GM12891 (cell line): ENCODE results near the gene SLC6A12.

Experiments
- DNase-seq: peaks from one replicate; pipeline ENCODE4 v3.0.0; 2011; ENCODE audit warnings: low spot score; ENCODE audit not compliant: insufficient read length
- FAIRE-seq: peaks from 2 replicates; lab custom pipeline; 2011; peaks lifted over from hg19 to GRCh38; lab: Jason Lieb, UNC
- PAX5 ChIP-seq: IDR thresholded peaks from 2 replicates; pipeline ENCODE4 v1.6.1; 2011; ENCODE audit warnings: low read length, moderate library complexity, mild to moderate bottlenecking; ENCODE audit not compliant: insufficient read depth, severe bottlenecking
- POLR2A ChIP-seq: IDR thresholded peaks from 2 replicates; pipeline ENCODE4 v1.6.1; 2011; ENCODE audit warnings: low read depth, low read length, control low read depth
- POLR2AphosphoS5 ChIP-seq: IDR thresholded peaks from 2 replicates; pipeline ENCODE4 v1.6.1; 2011; ENCODE audit warnings: low read depth, low read length, control low read depth
- POU2F2 ChIP-seq: IDR thresholded peaks from 2 replicates; pipeline ENCODE4 v1.6.1; 2011; ENCODE audit warnings: low read depth, mild to moderate bottlenecking, control low read depth, low read length, moderate library complexity
- SPI1 ChIP-seq: IDR thresholded peaks from 2 replicates; pipeline ENCODE4 v1.6.1; 2011; ENCODE audit warnings: low read depth, low read length, control low read depth
- TAF1 ChIP-seq: IDR thresholded peaks from 2 replicates; pipeline ENCODE4 v1.6.1; 2011; ENCODE audit warnings: low read depth, low read length, control low read depth

The SLC6A12 gene

GRCh38 chr12:227286-227915, 13.4 kb upstream of the SLC6A12 start:
- DNase-seq (no peak), FAIRE-seq (no peak)
- TF ChIP-seq TAF1 = no peak
- TF ChIP-seq POLR2AphosphoS5 = no peak
- no peak for TF ChIP-seq POU2F2
- TF ChIP-seq POLR2A = no peak
- no peak for TF ChIP-seq SPI1
- no peak for TF ChIP-seq PAX5

GRCh38 chr12:226401-226800, 12.4 kb upstream of the SLC6A12 start:
- FAIRE-seq (no peak), DNase-seq (no peak)
- TF ChIP-seq PAX5 = no peak
- no peak for TF ChIP-seq POLR2AphosphoS5
- TF ChIP-seq POLR2A = no peak
- no peak for TF ChIP-seq TAF1
- TF ChIP-seq SPI1 = no peak
- TF ChIP-seq POU2F2 = no peak

GRCh38 chr12:225012-225411, 11.1 kb upstream of the SLC6A12 start:
- TF ChIP-seq PAX5 (no peak), SPI1 (no peak), POU2F2 (no peak), POLR2A (no peak), TAF1 (no peak), POLR2AphosphoS5 (no peak)
- FAIRE-seq (no peak), DNase-seq (no peak)

GRCh38 chr12:224330-224729, 10.4 kb upstream of the SLC6A12 start:
- no peak for DNase-seq
- no peak for FAIRE-seq
- TF ChIP-seq SPI1 (no peak), POU2F2 (no peak), POLR2A (no peak), TAF1 (no peak), POLR2AphosphoS5 (no peak), PAX5 (no peak)

- FAIRE-seq (no peak), DNase-seq (no peak)
- TF ChIP-seq POU2F2 = no peak
- no peak for TF ChIP-seq PAX5
- TF ChIP-seq POLR2A = no peak
These were observed 9.9 kb upstream of the SLC6A12 start for GRCh38 chr12:223841-224240.

- TF ChIP-seq SPI1 = no peak
- TF ChIP-seq POU2F2 = no peak
- no peak for TF ChIP-seq PAX5
- no peak for TF ChIP-seq POLR2AphosphoS5
- no peak for TF ChIP-seq TAF1
- TF ChIP-seq POLR2A = no peak
- no peak for FAIRE-seq
- no peak for DNase-seq
These were observed 7.8 kb upstream of the SLC6A12 start for GRCh38 chr12:221736-222135.

- DNase-seq (no peak), FAIRE-seq (no peak)
- no peak for TF ChIP-seq POLR2A
These were observed 7.1 kb upstream of the SLC6A12 start for GRCh38 chr12:220946-221550.

- no peak for FAIRE-seq
These were observed 6.5 kb upstream of the SLC6A12 start for GRCh38 chr12:220491-220890.

GRCh38 chr12:219891-220352, 6.0 kb upstream of the SLC6A12 start:
- TF ChIP-seq TAF1 (no peak), POLR2A (no peak), POLR2AphosphoS5 (no peak), POU2F2 (no peak), PAX5 (no peak), SPI1 (0 out of 2 replicates have a peak, but pooled peaks have one; percentile 42)

More at GRCh38 chr12:220491-220890, 6.5 kb upstream of the SLC6A12 start:
- no peak for DNase-seq
- no peak for TF ChIP-seq POLR2A
- TF ChIP-seq SPI1 = no peak
- TF ChIP-seq POU2F2 = no peak
- no peak for TF ChIP-seq POLR2AphosphoS5
- no peak for TF ChIP-seq PAX5
- TF ChIP-seq TAF1 = no peak

More at GRCh38 chr12:219891-220352, 6.0 kb upstream of the SLC6A12 start:
- DNase-seq (peak; percentile 65), FAIRE-seq (no peak)
